ENCODE measurements around the gene TPSG1. TPM values are rescaled to one million over a fixed set of nuclear protein-coding genes. Genes with fewer than 3 reads are reported as not detected.
"Not testable (repeated sequence)": the region's sequence is repeated elsewhere in the genome, so short reads cannot be mapped to it uniquely, and the experiment has no call there.

Gene TPSG1
- total and polyA plus RNA-seq, 12 donors = 0.06 to 0.37 TPM; not detected in 10

- no peak overlapping the region for H3K27ac ChIP-seq
- peaks cover 0 to 7% (median 3%) of the 10 kb centered on the region in 9 donors for H3K4me1 ChIP-seq
- H3K9me3 ChIP-seq = no peaks in the 10 kb centered on the region
- no peak overlapping the region for H3K4me3 ChIP-seq
- no peaks in the 10 kb centered on the region for H3K36me3 ChIP-seq
- intact Hi-C loops (cut with DNase I) = no loop called here
- peaks cover 0 to 19% (median 7%) of the 10 kb centered on the region in 7 donors for H3K27me3 ChIP-seq
- DNase-seq (no peak), ATAC-seq (no peak)
- TF ChIP-seq CTCF (IDR thresholded peaks at IDR 0.05) = no peak
- 74 to 78% methylated on average over 12 of the region's 12 CpGs for WGBS, 2 donors
These were observed 46.3 kb upstream of the TPSG1 start for GRCh38 chr16:1271380-1271723.

- H3K27ac ChIP-seq; ATAC-seq; intact Hi-C loops (cut with DNase I); H3K9me3 ChIP-seq; DNase-seq; H3K4me3 ChIP-seq; H3K4me1 ChIP-seq; H3K36me3 ChIP-seq: not testable (repeated sequence)
- WGBS, 2 donors = 93 to 96% methylated on average over 7 of the region's 7 CpGs
- peaks cover 0 to 14% (median 0%) of the 10 kb centered on the region in 7 donors for H3K27me3 ChIP-seq
These were observed 44.4 kb upstream of the TPSG1 start for GRCh38 chr16:1269418-1269817.

DNA sequence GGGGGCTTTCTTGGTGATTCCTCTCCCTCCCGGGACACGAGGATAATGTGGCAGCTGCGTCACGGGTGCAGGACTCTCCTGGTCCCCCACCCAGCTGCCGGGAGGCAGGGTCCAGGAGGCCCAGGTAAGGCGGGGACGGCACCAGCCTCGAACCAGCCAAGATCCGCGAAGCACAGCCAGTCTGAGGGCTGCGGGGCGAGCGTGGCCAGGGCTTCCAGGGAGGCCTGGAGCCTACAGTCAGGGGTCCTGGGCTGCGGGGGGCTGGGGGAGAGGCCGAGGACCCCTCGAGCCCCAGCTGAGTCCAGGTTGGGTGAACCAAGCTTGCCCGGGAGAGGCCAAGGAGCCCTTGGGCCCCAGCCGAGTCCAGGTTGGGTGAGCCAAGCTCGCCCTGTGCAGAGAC, 40.8 kb upstream of the TPSG1 start:
- Histone ChIP-seq H3K9me3 (no peaks in the 10 kb centered on the region), H3K27ac (no peak overlapping the region), H3K36me3 (no peaks in the 10 kb centered on the region), H3K27me3 (peaks cover 4 to 42% (median 25%) of the 10 kb centered on the region in 7 donors), H3K4me3 (no peak overlapping the region), H3K4me1 (no peaks in the 10 kb centered on the region)
- no peak for DNase-seq
- intact Hi-C loops (cut with DNase I) = no loop called here
- no peak for TF ChIP-seq CTCF (IDR thresholded peaks at IDR 0.05)
- no peak for ATAC-seq
- 90 to 91% methylated on average over 19 of the region's 19 CpGs for WGBS, 2 donors

DNA sequence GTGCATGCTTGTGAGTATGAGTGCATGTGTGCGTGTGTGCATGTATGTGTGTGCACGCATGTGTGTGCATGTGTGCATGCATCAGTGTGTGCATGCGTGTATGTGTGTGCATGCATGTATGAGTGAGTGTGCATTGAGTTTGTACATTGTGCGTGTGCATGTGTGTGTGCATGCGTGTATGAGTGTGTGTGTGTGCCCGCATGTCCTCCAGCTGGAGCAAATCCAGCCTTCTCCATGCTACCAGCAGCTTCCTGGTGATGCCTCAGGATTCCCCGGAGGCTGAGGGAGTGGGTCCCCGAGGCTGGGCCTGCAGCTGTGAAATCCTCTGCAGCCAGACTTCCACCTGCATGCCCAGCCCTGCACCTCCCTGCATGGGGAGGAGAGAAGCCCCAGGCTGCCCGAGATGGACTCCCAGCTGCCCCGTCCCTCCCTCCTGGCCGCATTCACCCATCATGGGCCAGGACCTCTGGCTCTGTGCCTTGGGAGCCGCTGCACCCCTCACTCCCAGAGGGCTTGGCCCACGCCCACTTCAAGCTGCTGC, 40.1 kb upstream of the TPSG1 start:
- no peak overlapping the region for H3K27ac ChIP-seq
- peaks cover 7 to 46% (median 29%) of the 10 kb centered on the region in 7 donors for H3K27me3 ChIP-seq
- H3K4me3 ChIP-seq = no peak overlapping the region
- H3K36me3 ChIP-seq = no peaks in the 10 kb centered on the region
- TF ChIP-seq CTCF (IDR thresholded peaks at IDR 0.05) = no peak
- intact Hi-C loops (cut with DNase I) = no loop called here
- ATAC-seq = no peak
- no peak for DNase-seq
- WGBS, 2 donors = 81 to 86% methylated on average over 13 of the region's 13 CpGs
- H3K9me3 ChIP-seq = no peaks in the 10 kb centered on the region
- no peaks in the 10 kb centered on the region for H3K4me1 ChIP-seq

GRCh38 chr16:1264345-1265089, 39.4 kb upstream of the TPSG1 start:
- Histone ChIP-seq H3K4me1 (no peaks in the 10 kb centered on the region), H3K27me3 (peaks cover 13 to 49% (median 36%) of the 10 kb centered on the region in 7 donors), H3K9me3 (no peaks in the 10 kb centered on the region), H3K36me3 (no peaks in the 10 kb centered on the region), H3K4me3 (no peak overlapping the region), H3K27ac (no peak overlapping the region)
- ATAC-seq (no peak), DNase-seq (no peak)
- intact Hi-C loops (cut with DNase I) = no loop called here
- TF ChIP-seq CTCF (IDR thresholded peaks at IDR 0.05) = no peak
- WGBS, 2 donors = 96 to 97% methylated on average over 16 of the region's 16 CpGs
